GM06990 (cell line): ENCODE data around the gene KCNJ10.

Experiments
- DNase-seq: peaks from one replicate; pipeline ENCODE4 v3.0.0-alpha.2; 2011; ENCODE audit not compliant: insufficient read length; ENCODE audit errors: extremely low read depth
- H3K27me3 ChIP-seq: replicated peaks from 2 replicates; pipeline ENCODE4 v1.6.0; 2011; ENCODE audit warnings: low read length; ENCODE audit not compliant: control insufficient read depth, insufficient read depth
- H3K36me3 ChIP-seq: 2 replicates; pipeline ENCODE4 v1.5.1; 2011; ENCODE audit warnings: low read length; ENCODE audit not compliant: control insufficient read depth, insufficient read depth
- H3K4me3 ChIP-seq: replicated peaks from 2 replicates; pipeline ENCODE4 v1.5.1; 2011; ENCODE audit warnings: low read depth, mild to moderate bottlenecking, control low read depth, low read length
- TF ChIP-seq, protein P1 (sequence below): IDR thresholded peaks from 2 replicates; pipeline ENCODE4 v1.5.1; 2011; ENCODE audit warnings: low read length, control low read depth, mild to moderate bottlenecking, inconsistent platforms; ENCODE audit not compliant: insufficient read depth, poor library complexity, severe bottlenecking

Gene KCNJ10

GRCh38 chr1:160071289-160071688, 1.3 kb upstream of the KCNJ10 start:
- TF ChIP-seq, protein P1, sequence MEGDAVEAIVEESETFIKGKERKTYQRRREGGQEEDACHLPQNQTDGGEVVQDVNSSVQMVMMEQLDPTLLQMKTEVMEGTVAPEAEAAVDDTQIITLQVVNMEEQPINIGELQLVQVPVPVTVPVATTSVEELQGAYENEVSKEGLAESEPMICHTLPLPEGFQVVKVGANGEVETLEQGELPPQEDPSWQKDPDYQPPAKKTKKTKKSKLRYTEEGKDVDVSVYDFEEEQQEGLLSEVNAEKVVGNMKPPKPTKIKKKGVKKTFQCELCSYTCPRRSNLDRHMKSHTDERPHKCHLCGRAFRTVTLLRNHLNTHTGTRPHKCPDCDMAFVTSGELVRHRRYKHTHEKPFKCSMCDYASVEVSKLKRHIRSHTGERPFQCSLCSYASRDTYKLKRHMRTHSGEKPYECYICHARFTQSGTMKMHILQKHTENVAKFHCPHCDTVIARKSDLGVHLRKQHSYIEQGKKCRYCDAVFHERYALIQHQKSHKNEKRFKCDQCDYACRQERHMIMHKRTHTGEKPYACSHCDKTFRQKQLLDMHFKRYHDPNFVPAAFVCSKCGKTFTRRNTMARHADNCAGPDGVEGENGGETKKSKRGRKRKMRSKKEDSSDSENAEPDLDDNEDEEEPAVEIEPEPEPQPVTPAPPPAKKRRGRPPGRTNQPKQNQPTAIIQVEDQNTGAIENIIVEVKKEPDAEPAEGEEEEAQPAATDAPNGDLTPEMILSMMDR: no peak
- Histone ChIP-seq H3K4me3 (no peak overlapping the region), H3K27me3 (peaks cover 4% of the 10 kb centered on the region), H3K36me3 (no peaks in the 10 kb centered on the region)
- DNase-seq: no peak

- Histone ChIP-seq H3K36me3 (no peaks in the 10 kb centered on the region), H3K27me3 (peaks cover 4% of the 10 kb centered on the region), H3K4me3 (peak overlapping the region; percentile 59)
- TF ChIP-seq, protein P1: no peak
- DNase-seq: peak; percentile 68
Observed at GRCh38 chr1:160070243-160071163, 543 bp upstream of the KCNJ10 start.

- no peak overlapping the region for H3K4me3 ChIP-seq
- no peaks in the 10 kb centered on the region for H3K36me3 ChIP-seq
- H3K27me3 ChIP-seq: peaks cover 6% of the 10 kb centered on the region
- no peak for DNase-seq
- TF ChIP-seq, protein P1: no peak
Observed at GRCh38 chr1:160068225-160068624, 1.7 kb downstream of the KCNJ10 start.

- Histone ChIP-seq H3K27me3 (peaks cover 6% of the 10 kb centered on the region), H3K36me3 (no peaks in the 10 kb centered on the region), H3K4me3 (no peak overlapping the region)
- TF ChIP-seq, protein P1: no peak
- no peak for DNase-seq
Observed at GRCh38 chr1:160066829-160067745, 2.9 kb downstream of the KCNJ10 start.

GRCh38 chr1:160064746-160065145, 5.2 kb downstream of the KCNJ10 start:
- peaks cover 5% of the 10 kb centered on the region for H3K27me3 ChIP-seq
- DNase-seq: no peak
- no peak overlapping the region for H3K4me3 ChIP-seq
- TF ChIP-seq, protein P1: no peak
- H3K36me3 ChIP-seq: no peaks in the 10 kb centered on the region
